ENCODE measurements around the gene ANO1. TPM values are rescaled to one million over a fixed set of nuclear protein-coding genes. Genes with fewer than 3 reads are reported as not detected.

Gene ANO1
- total RNA-seq, 1 donor from 2014 or later = under 0.01 TPM

- DNase-seq = no peak
Observed at GRCh38 chr11:70140711-70141485, 62.8 kb downstream of the ANO1 start.

- no peak for DNase-seq
Observed at GRCh38 chr11:70141486-70142220, 63.5 kb downstream of the ANO1 start.

DNA sequence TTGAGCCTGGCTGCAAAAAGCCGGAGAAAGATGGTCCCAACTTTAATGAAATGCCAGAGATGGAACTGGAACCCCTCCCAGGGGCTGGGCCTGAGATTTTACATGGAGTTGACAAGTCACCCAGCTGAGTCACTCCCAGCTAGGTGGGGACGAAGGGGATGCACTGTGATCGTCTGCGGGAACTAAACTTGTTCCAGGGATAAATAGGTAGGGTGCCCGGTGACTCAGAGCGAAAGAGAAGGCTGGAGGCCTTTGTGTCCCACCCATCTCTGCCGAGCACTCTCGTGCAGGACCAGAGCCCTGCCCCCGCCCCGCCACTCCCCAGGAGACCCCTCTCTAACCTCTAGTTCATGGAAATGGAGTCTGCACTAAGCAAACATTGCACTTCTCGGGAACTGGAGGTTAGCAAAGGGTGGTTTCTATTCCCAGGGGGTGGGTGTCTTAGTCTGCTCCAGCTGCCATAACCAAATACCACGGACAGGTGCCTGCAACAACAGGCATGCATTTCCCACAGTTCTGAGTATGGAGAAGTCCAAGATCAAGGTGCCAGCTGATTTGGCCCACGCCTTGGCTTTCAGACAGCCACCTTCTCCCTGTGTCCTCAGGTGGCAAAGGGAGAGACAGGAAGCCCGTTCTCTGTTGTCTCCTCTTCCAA lies 64.2 kb downstream of the ANO1 start:
- DNase-seq = no peak

- no peak for DNase-seq
Observed at GRCh38 chr11:70144262-70144661, 66.1 kb downstream of the ANO1 start.

GRCh38 chr11:70145071-70145470 lies 67.0 kb downstream of the ANO1 start:
- DNase-seq = no peak

DNA sequence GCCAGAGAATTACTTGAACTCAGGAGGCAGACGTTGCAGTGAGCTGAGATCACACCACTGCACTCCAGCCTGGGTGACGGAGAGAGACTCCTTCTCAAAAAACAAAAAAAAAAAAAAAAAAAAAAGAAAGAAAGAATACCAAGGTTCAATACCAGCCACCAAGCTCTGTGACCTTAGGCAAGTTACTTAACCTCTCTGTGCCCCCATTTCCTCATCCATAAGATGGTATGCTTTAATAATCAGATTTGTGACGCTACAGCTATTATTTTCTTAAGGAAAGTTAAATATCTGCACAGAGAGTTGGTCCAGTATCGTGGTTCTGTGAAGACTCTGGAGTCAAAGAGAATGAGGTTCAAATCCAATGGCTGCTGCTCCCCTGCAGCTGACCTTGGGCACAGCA lies 67.7 kb downstream of the ANO1 start:
- no peak for DNase-seq

DNA sequence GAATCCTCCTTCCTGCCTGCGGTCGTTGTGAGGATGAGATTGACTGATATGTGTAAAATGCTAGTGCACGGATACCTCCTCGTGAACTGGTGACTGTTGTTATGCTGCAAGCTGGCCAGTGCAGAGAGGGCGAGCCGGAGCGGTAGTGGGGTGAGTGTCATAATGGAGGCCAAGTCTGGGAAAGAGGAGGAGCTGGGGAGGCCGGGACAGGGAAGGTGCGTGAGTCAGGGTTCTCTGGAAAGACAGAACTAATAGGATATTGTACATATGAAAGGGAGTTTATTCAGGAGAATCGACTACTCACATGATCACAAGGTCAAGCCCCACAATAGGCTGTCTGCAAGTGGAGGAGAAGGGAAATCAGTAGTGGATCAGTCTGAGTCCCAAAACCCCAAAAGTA lies 68.2 kb downstream of the ANO1 start:
- DNase-seq = no peak

DNA sequence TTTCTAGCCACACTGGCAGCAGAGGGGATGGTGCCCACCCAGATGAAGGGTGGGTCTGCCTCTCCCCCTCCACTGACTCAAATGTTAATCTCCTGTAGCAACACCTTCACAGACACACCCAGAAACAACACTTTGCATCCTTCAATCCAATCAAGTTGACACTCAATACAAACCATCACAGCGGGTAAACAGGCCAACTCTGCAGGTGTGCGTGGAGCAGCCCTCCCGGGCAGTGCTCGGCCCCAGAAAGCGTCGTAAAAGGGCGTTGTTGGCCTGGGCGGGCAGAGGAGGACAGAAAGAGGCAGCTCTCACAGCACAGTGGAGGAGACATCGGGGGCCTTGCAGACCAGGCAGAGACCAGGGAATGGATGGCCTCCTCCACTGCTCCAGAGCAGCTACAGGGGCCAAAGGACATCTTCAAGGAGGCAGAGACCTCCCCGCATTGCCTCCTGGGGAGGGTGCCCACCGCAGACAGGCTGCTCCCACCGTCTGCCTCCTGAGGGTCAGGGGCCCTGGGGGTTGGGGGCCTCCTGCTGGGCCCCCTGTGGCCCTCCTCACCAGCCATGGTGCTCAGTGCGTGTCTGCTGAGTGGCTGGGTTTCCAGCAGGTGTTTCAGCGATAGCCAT lies 68.9 kb downstream of the ANO1 start:
- DNase-seq = no peak

- no peak for DNase-seq
Observed at GRCh38 chr11:70147668-70148067, 69.6 kb downstream of the ANO1 start.

DNA sequence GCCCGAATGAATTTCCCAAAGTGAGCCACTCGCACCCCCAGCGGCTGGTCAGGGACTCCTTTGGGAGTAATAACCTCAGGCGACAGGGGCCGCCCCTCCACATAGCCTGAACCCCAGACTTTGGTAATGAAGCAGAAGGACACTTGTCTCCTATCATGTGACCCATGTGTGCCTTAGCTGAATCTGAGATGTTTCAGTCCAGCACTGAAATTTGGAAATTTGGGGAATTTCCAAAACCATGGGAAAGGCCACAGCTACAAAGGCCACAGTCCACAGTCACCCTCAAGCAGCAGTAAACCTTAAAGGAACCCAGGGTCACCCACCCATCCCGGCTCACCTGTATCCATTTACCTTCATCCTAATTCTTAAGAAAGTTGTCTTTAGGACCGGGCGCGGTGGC lies 73.6 kb downstream of the ANO1 start:
- DNase-seq = no peak

- no peak for DNase-seq
Observed at GRCh38 chr11:70153133-70153727, 75.1 kb downstream of the ANO1 start.

DNA sequence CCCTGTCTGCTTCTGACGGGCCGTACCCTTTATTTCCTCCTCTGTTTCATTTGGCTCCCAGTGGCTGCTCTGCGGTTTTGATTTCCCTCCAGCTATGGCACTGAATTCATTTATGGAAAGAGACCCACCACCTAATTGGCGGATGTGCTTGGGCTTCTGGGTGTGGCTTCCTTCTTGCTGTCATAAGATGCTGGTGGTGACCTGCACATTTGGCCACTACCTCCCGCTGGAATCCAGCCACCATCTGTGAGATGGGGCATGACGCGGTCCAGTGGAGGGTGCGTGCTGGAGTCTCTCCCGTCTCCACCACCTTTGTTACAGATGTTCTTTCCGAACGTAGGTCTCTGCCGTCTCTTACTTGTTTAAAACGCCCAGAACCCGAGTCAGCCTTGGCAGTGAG lies 77.3 kb downstream of the ANO1 start:
- no peak for DNase-seq

- DNase-seq = no peak
Observed at GRCh38 chr11:70156291-70157037, 78.3 kb downstream of the ANO1 start.

GRCh38 chr11:70158201-70158600 lies 80.1 kb downstream of the ANO1 start:
- DNase-seq = peak; percentile 40

DNA sequence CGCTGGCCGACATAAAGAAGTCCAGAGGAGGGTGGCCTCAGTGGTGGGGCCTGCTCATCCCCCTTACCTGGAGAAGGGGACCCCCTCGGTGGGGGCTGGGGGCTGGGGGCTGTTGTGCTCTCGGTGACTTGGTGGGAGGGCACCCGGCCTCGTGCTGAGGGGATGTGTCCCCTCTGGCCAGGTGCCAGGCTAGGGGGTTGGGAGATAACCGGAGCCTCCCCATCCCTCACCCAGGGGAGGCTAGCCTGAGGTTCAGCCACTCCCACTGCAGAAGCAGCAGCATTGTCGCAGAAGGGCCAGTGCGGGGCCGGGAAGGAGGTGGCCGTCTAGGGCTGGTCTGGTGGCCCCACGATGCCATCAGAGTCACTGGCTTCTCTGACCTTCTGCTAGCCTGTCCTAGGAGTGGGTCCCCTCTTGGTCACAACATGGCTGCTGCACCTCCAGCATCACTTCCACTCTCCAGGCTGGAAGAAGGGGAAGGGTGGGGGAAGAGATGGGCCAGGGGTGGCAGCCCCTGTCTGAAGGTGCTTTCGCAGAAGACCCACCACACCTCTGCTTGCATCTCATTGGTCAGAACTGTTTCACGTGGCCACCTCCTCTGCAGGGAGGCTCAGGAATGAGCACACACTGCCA lies 80.8 kb downstream of the ANO1 start:
- no peak for DNase-seq

- DNase-seq = peak; percentile 23
Observed at GRCh38 chr11:70159627-70160570, 81.8 kb downstream of the ANO1 start.

DNA sequence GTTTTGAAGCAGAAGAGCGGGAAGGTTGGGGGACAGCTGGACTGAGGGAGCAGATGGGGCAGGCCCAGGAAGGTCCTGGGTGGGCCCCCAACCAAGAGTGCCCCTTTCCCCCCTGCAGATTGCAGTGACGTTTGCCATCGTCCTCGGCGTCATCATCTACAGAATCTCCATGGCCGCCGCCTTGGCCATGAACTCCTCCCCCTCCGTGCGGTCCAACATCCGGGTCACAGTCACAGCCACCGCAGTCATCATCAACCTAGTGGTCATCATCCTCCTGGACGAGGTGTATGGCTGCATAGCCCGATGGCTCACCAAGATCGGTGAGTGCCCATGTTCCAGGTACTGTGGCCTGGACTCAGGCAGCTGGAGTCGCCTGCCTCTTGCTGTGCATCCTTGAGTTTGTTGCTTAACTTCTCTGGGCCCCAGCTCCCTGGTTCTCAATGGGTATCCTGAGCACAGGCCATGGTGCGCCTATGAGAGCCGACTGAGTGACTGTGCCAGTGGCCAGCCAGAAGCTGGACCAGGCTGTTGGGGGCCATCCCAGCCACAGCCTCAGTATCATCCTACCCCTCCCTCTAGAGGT lies 83.0 kb downstream of the ANO1 start:
- no peak for DNase-seq

- no peak for DNase-seq
Observed at GRCh38 chr11:70164705-70165104, 86.6 kb downstream of the ANO1 start.

- no peak for DNase-seq
Observed at GRCh38 chr11:70167120-70167519, 89.0 kb downstream of the ANO1 start.
